DMS 273 (cell line): ENCODE results near the gene MUC4.
"Not testable (repeated sequence)": the region's sequence is repeated elsewhere in the genome, so short reads cannot be mapped to it uniquely, and the experiment has no call there.

Experiments used
- DNase-seq: peaks from one replicate; lab custom pipeline; 2025; ENCODE audit not compliant: unreplicated experiment; lab: John Stamatoyannopoulos, UW

Gene MUC4

DNA sequence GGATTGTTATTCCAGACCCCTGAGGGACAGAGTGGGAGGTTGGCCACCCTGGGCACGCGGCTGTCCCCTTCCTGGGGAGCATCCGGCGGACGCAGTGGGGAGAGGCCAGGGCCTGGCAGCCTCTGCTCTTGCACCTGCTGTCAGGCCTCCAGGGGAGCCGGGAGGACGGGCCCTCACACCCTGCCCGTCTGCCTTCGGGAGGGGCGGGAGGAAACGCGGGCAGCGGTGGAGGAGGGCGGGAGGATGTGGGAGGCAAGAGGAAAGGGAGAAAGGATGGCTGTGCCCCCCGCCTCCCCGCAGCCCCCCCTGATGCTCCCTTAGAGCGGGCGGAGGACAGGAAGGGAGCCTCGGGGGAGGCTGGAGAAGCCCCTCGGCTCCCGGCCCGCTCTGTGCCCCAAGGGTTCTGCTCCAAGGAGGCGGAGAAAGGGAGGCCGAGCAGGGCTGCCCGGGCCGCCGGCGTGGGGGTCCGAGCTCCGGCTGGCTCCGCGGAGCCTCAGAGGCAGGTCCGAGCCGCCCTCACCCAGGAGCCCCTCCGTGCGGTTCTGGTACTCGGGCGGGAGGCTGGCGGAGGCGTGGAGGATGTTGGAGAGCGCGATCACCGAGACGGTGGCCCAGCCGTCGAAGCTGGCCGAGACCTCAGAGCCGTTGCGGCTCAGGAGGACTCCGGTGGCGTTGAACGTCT lies 50.0 kb downstream of the MUC4 start:
- no peak for DNase-seq

DNA sequence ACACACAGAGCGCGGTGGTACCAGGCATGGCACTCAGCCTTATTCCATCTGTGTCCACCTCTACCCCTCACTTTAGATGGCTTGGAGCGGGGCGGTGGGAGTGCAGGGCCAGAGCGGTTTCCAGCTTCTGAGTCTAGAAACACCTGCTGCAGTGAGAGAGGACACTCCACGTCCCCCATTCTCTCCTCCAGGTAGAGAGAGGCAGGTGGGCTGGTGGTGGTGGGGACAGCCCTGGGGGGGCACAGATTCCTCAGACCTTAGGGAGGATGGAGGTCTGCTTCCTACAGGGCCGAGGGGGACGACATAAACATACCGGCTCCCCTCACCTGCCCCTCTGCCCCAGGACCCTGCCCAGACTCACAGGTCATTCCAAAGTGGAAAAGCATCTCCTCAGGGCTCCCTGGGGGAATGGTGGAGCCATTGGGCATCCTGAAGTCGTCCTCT lies 50.6 kb downstream of the MUC4 start:
- no peak for DNase-seq

DNA sequence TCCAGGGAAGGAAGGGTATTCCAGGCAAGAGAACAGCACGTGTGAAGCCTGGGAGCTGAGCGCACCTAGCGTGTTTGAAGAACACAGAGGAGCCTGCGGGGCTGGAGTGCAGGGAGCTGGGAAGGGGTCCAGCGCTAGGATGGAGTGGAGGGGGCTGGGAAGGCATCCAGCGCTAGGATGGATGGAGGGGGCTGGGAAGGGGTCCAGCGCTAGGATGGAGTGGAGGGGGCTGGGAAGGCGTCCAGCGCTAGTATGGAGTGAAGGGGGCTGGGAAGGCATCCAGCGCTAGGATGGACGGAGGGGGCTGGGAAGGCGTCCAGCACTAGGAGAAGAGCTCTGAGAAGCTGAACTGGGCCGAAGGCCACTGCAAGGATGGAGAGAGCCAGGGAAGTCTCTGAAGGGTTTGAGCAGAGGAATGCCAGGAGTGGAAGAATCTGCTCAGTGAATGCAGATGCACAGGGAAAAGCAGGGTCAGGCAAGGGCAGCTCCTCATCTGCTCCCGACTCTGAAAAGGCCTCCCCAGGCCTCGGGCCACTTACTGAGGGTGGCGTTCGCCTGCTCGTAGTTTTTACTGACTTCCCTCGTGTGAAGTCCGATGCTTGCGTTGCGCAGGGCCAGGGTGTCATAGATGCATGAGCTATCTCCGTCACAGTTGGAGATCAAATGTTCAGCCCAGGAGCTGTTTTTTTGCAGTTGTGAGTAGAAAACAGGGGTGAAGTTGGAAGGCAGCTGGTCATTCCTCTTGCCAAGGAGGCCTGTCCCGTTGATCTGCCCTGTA lies 51.2 kb downstream of the MUC4 start:
- DNase-seq = peak; percentile 60

DNA sequence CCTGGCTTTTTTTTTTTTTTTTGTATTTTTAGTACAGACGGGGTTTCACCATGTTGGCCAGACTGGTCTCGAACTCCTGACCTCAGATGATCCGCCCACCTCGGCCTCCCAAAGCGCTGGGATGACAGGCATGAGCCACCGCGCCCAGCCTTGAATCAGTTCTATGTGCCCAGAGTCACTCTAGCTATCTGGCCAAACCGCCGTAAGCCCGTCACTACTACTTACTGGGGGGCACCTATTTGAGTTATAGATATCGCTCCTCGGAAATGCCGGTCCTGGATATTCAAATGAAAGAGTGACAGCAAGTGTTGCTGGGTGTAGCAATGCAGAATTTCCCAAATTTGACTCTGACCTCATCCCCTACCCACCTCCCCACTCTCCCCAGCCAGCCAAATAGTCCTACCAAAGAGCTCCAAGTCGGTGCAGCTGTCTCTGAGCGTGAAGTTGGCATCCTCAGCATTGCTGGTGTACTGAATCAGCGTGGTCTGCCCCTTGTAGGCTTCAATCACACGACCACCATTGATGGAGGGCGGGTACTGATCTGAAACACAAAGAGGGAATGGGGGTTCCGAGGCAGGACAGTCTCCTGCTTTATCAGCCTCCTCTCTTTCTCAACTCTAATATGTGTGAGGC lies 52.9 kb downstream of the MUC4 start:
- DNase-seq = no peak

- no peak for DNase-seq
Observed at GRCh38 chr3:195757827-195758226, 53.9 kb downstream of the MUC4 start.

GRCh38 chr3:195757438-195757770 lies 54.3 kb downstream of the MUC4 start:
- DNase-seq = peak; percentile 49

- no peak for DNase-seq
Observed at GRCh38 chr3:195755791-195756676, 55.7 kb downstream of the MUC4 start.

DNA sequence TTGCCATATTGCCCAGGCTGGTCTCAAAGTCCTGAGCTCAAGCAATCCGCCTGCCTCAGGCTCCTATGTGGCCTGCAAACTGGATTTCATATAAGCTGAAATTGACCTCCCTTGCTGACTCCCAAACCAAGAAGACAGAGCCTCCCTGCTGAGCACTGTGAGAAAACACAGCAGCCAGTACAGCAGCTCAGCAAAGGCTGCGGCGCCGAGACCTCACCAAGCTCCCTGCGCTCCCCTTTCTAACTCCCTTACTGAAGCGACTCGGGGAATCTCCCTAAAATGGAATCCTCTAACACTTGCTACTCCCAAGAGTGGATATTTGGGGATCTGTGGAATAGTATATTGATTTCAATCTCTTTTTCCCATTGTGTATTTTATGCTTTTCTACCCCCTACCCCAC lies 56.3 kb downstream of the MUC4 start:
- DNase-seq = no peak

DNA sequence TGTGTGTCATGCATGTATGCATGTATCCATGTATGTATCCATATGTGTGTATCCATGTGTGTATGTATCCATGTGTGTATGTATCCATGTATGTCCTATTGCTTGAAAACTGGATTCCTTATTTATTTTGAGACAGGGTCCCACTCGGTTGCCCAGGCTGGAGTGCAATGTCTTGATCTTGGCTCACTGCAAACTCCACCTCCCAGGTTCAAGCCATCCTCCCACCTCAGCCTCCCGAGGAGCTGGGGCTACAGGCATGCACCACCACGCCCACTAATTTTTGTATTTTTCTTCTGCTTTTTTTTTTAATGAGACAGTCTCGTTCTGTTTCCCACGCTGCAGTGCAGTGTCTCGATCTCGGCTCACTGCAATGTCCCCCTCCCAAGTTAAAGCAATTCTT lies 56.8 kb downstream of the MUC4 start:
- DNase-seq = no peak

DNA sequence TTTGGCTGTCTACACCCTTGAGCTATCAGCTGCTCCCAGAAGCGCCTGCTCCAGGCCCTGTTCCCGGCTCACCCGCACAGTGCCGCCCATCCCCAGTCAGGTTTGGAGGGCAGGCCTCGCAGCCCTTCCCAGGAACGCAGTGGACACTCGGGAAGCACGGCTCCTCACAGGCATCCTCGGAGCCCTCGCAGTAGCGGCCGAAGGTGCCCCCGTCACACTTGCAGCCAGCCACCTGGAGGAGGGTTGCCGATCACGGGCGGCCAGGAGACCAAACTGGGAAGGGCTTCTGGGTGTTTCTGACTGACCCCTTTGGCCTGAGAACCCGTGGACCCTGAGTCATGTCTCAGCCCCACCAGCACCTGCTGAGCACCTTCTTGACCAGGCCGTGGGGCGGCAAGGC lies 57.6 kb downstream of the MUC4 start:
- no peak for DNase-seq

DNA sequence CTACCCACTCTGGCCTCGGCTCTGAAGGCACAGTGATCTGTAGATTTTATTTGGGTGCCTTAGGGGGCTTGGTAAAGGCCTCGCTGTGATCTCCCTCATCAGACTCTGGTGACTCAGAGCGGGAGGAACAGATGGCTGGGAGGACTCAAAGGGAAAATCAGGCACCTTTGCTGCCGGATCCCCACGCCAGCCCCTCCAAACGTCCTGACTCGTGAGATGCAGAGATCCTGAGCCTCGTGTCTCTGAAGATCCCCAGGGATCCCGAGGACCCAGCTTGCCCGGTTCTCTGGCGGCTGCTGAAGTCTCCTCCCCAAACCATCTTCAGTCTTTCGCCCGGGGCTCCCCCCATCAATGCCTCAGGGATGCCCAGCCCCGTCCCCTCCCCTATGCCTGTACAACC lies 58.1 kb downstream of the MUC4 start:
- peak; percentile 64 for DNase-seq

DNA sequence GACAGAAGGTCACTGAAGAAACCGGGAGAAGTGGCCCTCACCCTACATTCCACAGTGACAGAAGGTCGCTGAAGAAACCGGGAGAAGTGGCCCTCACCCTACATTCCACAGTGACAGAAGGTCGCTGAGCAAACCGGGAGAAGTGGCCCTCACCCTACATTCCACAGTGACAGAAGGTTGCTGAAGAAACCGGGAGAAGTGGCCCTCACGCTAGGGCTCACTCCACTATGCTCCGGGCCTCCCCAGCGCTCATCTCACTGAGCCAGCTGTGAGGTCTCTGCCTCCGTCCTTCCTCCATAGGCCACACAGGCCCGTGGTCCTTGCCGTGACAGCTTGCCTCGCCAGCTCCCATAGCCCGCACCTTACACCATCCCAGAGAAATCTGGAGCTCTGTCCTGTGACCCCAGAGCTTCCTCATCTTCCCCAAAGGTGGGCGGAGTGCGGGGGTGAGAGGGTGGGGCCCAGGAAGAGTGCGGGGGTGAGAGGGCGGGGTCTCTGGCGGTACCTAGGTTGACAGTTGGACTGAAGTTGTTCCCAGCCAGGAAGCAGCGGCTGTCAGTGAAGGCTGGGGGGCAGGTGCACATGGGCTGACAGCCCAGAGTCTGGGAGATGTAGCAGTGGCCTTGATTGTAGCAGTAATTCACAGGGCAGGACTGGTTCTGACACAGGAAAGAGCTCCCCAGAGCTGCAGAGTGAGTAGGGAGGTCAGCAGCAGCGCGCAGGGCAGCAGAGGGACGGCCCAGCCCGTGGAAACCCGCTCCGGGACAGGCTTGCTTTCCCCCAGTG lies 59.0 kb downstream of the MUC4 start:
- DNase-seq = no peak

GRCh38 chr3:195752066-195752465 lies 59.7 kb downstream of the MUC4 start:
- no peak for DNase-seq

DNA sequence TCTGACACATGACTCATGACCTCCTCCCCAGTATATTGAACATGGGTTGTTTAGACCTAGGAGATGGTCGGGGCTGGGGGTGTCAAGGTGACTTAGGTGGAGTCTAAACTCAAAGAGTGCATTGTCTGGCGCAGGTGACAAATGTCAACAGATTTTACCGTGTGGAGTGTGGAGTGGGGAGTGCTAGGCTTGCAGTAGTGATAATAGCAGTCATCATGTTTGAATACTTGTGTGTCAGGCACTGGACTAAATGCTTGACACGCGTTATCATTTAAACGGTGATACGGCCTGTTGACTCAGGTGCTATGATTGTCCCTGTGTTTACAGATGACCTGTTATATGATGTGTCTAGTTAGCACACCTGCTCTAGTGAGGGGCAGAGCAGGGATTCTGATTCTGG lies 60.2 kb downstream of the MUC4 start:
- no peak for DNase-seq

DNA sequence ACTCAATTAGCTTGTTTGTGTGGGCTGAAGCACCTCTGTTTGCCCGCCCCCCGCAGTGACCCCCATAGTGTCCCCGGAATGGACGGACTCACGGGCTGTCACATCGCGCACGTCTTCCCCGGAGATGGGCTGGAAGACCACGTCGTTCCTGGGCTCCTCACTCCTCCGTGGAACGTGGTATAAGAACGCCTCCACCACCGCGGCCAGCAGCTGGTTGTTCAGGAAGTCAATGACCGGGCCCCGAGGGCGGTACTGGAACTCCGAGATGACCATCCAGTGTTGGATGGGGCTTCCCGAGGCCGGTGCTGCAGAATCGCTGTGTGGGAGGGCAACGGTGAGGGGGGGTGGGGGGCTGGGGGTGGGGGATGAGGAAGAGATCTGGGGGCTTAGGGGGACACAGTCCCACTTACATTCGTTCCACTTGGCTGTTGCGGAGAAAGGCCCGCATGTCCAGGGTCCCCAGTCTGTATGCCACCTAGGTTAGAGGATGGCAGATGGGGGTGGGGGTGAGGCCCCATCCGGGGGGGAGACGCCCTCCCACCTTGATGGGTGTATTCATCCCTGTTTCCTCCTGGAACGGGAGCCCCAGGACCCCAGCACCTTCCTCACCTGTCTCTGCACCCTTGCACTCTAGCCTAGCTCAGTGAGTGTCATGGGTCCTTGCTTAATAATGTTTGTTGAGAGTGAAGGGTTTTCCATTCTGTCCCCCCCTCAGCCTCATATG lies 60.8 kb downstream of the MUC4 start:
- DNase-seq = no peak

- DNase-seq = not testable (repeated sequence)
Observed at GRCh38 chr3:195749101-195749500, 62.6 kb downstream of the MUC4 start.

GRCh38 chr3:195748661-195749060 lies 63.1 kb downstream of the MUC4 start:
- DNase-seq = no peak

GRCh38 chr3:195746751-195747150 lies 65.0 kb downstream of the MUC4 start:
- DNase-seq = no peak

DNA sequence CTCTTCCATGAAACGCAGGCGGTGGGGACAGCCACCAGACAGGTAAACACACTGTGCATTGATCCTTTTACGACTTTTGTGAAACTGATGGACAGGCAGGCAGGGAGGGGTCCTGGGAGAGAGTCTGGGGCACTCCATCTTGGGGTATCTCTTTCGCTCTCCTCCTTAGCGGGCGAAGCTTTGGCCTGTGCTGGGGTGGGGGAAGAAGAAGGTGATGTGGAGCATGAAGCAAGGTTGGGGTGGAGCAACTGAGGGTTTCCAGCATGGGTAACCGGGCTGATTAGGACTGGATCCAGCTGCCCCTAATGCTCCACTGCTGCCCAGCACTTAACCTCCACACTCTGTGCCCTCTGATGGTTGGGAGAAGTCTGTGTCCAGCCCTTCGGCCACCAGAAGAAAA lies 65.4 kb downstream of the MUC4 start:
- DNase-seq = no peak

- DNase-seq = no peak
Observed at GRCh38 chr3:195744437-195744836, 67.3 kb downstream of the MUC4 start.
